Astrocyte (in vitro differentiated cells and primary cell): ENCODE measurements around the gene CYSTM1.

Experiments
- EZH2 ChIP-seq: IDR thresholded peaks from 2 replicates; pipeline ENCODE4 v1.6.1; 2012; ENCODE audit warnings: mild to moderate bottlenecking, low read length, inconsistent platforms; ENCODE audit not compliant: insufficient read depth
- TF ChIP-seq, protein P1 (sequence below): IDR thresholded peaks from 2 replicates; pipeline ENCODE4 v1.5.1; 2011; ENCODE audit warnings: low read depth, mild to moderate bottlenecking, inconsistent platforms, low read length, moderate library complexity; ENCODE audit not compliant: insufficient read depth

DNA sequence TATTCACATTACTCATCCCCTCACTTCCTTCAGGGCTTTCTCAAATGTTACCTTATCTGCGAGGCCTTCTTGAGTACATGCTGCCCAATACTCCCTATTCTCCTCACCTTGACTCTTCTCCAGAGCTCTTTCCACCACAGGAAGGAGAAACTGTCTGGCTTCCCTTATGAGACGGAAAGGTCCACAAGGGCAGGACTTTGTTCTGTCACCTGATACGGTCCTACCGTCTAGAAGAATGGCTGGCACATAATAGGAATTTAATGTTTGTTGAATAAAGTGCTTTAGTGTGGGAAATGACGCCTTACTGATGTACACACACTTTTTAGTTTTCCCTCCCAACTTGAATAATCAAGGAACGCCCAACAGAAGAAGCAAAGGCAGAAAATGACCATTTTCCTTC is 75.4 kb downstream of the CYSTM1 start:
- TF ChIP-seq, protein P1, sequence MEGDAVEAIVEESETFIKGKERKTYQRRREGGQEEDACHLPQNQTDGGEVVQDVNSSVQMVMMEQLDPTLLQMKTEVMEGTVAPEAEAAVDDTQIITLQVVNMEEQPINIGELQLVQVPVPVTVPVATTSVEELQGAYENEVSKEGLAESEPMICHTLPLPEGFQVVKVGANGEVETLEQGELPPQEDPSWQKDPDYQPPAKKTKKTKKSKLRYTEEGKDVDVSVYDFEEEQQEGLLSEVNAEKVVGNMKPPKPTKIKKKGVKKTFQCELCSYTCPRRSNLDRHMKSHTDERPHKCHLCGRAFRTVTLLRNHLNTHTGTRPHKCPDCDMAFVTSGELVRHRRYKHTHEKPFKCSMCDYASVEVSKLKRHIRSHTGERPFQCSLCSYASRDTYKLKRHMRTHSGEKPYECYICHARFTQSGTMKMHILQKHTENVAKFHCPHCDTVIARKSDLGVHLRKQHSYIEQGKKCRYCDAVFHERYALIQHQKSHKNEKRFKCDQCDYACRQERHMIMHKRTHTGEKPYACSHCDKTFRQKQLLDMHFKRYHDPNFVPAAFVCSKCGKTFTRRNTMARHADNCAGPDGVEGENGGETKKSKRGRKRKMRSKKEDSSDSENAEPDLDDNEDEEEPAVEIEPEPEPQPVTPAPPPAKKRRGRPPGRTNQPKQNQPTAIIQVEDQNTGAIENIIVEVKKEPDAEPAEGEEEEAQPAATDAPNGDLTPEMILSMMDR: no peak
- TF ChIP-seq EZH2: no peak
